Loucy (cell line): ENCODE measurements around the gene SBF2.

Experiments
- CTCF ChIP-seq: fragments of 200-600 bp; sonication (generic); conservative IDR thresholded peaks from 2 replicates; pipeline ENCODE4 v1.5.1; 2014; ENCODE audit warnings: mild to moderate bottlenecking, antibody characterized with exemption, low read length
- EZH2phosphoT487 ChIP-seq: fragments of 200-600 bp; IDR thresholded peaks from 2 replicates; pipeline ENCODE4 v1.6.1; 2018; ENCODE audit warnings: antibody characterized with exemption, mild to moderate bottlenecking, moderate library complexity, borderline replicate concordance

DNA sequence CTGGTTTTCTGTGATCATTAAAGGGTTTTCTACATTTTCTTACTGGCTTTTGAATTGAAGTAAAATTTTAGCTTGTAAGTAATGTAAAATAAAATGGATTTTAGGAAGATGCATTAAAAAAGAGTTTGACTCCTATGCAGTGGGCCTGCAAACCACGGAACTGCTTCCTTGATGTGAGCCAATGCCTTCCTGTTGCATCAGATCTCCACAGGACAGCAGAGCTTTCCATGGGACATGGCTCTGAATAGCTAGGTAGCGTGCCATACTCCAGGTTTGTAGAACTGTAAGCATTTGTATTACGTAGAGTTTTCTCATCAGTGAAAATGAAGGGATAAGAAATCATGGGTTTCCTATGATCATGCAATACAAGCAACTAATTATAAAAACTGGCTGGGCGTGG lies 496.7 kb downstream of the SBF2 start:
- TF ChIP-seq CTCF (no peak), EZH2phosphoT487 (no peak)
